H1 (cell line): Measurements from ENCODE around the gene CADPS. TPM values are rescaled to one million over a fixed set of nuclear protein-coding genes. Genes with fewer than 3 reads are reported as not detected.

ENCODE experiments used
- CTCF ChIA-PET: fragments of 300-600 bp; sonication (Branson Sonifier 250); formaldehyde crosslinking; loops from one replicate; lab custom pipeline; 2021; ENCODE audit not compliant: partially characterized antibody; lab: Charles Lee
- POLR2A ChIA-PET: fragments of 300-600 bp; sonication (Branson Sonifier 250); formaldehyde crosslinking; loops from one replicate; lab custom pipeline; 2021; ENCODE audit warnings: inconsistent platforms; ENCODE audit not compliant: partially characterized antibody; lab: Charles Lee
- DNase-seq, 2 experiments: peaks; one replicate each; pipeline versions ENCODE4 v3.0.0 to v3.0.0-alpha.2; 2010 to 2022; ENCODE audit warnings: low spot score in 2 of 2, low read depth in 1 of 2, mixed read lengths in 1 of 2
- FAIRE-seq: peaks from 2 replicates; lab custom pipeline; 2011; peaks lifted over from hg19 to GRCh38; lab: Jason Lieb, UNC
- H2AFZ ChIP-seq: 2 replicates; pipeline ENCODE4 v1.8.1; 2012; ENCODE audit warnings: low read length, inconsistent platforms
- H2AK5ac ChIP-seq: 2 replicates; pipeline ENCODE4 v1.6.1; 2013; ENCODE audit warnings: low read depth, low read length
- H2BK120ac ChIP-seq: replicated peaks from 2 replicates; pipeline ENCODE3; 2013; ENCODE audit warnings: low read depth, low read length, inconsistent platforms
- H2BK12ac ChIP-seq: 2 replicates; pipeline ENCODE4 v1.6.1; 2013; ENCODE audit warnings: low read depth, low read length
- H2BK15ac ChIP-seq: 2 replicates; pipeline ENCODE4 v1.6.1; 2013; ENCODE audit warnings: low read length
- H2BK20ac ChIP-seq: 2 replicates; pipeline ENCODE4 v1.6.1; 2013; ENCODE audit warnings: low read length
- H2BK5ac ChIP-seq: 2 replicates; pipeline ENCODE4 v1.6.1; 2013; ENCODE audit warnings: low read depth, low read length
- H3K14ac ChIP-seq: 2 replicates; pipeline ENCODE4 v1.6.1; 2013; ENCODE audit warnings: inconsistent platforms; ENCODE audit not compliant: insufficient read length
- H3K18ac ChIP-seq: 2 replicates; pipeline ENCODE4 v1.6.1; 2013; ENCODE audit warnings: low read length; ENCODE audit errors: extremely low read depth
- H3K23ac ChIP-seq: 2 replicates; pipeline ENCODE4 v1.6.1; 2013; ENCODE audit warnings: inconsistent platforms; ENCODE audit not compliant: insufficient read length
- H3K23me2 ChIP-seq: 2 replicates; pipeline ENCODE4 v1.6.1; 2013; ENCODE audit warnings: low read depth, low read length
- H3K27ac ChIP-seq: 2 replicates; pipeline ENCODE4 v1.6.1; 2011; ENCODE audit warnings: low read depth, low read length, inconsistent platforms
- H3K27me3 ChIP-seq, 4 experiments: replicated peaks in 1 of 4; 1 replicate in 1 of 4; 2 replicates in 3 of 4; pipeline versions ENCODE4 v1.6.1 to v1.8.1; 2011 to 2013; ENCODE audit warnings: low read length in 3 of 4, mild to moderate bottlenecking in 3 of 4, inconsistent platforms in 2 of 4, mixed read lengths in 2 of 4, moderate library complexity in 1 of 4; ENCODE audit not compliant: control insufficient read depth in 3 of 4, insufficient read depth in 3 of 4; ENCODE audit errors: extremely low read depth in 1 of 4
- H3K36me3 ChIP-seq, 4 experiments: 2 replicates each; pipeline versions ENCODE4 v1.6.1 to v1.8.1; 2011 to 2013; ENCODE audit warnings: mild to moderate bottlenecking in 4 of 4, low read length in 3 of 4, moderate library complexity in 2 of 4, control low read depth in 1 of 4, inconsistent platforms in 1 of 4; ENCODE audit not compliant: insufficient read depth in 4 of 4, control insufficient read depth in 2 of 4
- H3K4ac ChIP-seq: replicated peaks from 2 replicates; pipeline ENCODE3; 2013; ENCODE audit warnings: low read length, low read depth, mixed read lengths, inconsistent platforms; ENCODE audit not compliant: insufficient read length
- H3K4me1 ChIP-seq, 4 experiments: replicated peaks in 1 of 4; 1 replicate in 1 of 4; 2 replicates in 3 of 4; pipeline versions ENCODE4 v1.6.1 to v1.8.1; 2011 to 2013; ENCODE audit warnings: low read length in 3 of 4, inconsistent platforms in 2 of 4, mixed read lengths in 1 of 4; ENCODE audit not compliant: insufficient read depth in 4 of 4, control insufficient read depth in 3 of 4
- H3K4me2 ChIP-seq, 2 experiments: 2 replicates each; pipeline versions ENCODE4 v1.6.1 to v1.8.1; 2011 to 2013; ENCODE audit warnings: low read depth in 2 of 2, low read length in 2 of 2, control low read depth in 1 of 2, inconsistent platforms in 1 of 2, mild to moderate bottlenecking in 1 of 2; ENCODE audit not compliant: insufficient read depth in 1 of 2
- H3K4me3 ChIP-seq, 4 experiments: fragments of 200-600, 300-600 bp in 1 of 4; sonication (generic), shearing (Covaris generic), sonication (Bioruptor Twin) in 1 of 4; 2 replicates each; pipeline versions ENCODE4 v1.5.1 to v1.8.1; 2011 to 2016; ENCODE audit warnings: low read length in 4 of 4, low read depth in 3 of 4, control low read depth in 2 of 4, inconsistent platforms in 2 of 4, mild to moderate bottlenecking in 2 of 4, mixed read lengths in 1 of 4, moderate library complexity in 1 of 4; ENCODE audit not compliant: insufficient read depth in 2 of 4; ENCODE audit errors: extremely low read depth in 1 of 4
- H3K56ac ChIP-seq: replicated peaks from 2 replicates; pipeline ENCODE3; 2013; ENCODE audit warnings: low read depth, mild to moderate bottlenecking, mixed read lengths, low read length, inconsistent platforms; ENCODE audit not compliant: insufficient read length
- H3K79me1 ChIP-seq: 2 replicates; pipeline ENCODE4 v1.6.1; 2013; ENCODE audit warnings: low read depth, low read length, control low read depth
- H3K79me2 ChIP-seq, 2 experiments: 2 replicates each; pipeline versions ENCODE4 v1.6.1 to v1.8.1; 2012 to 2013; ENCODE audit warnings: low read length in 2 of 2, mild to moderate bottlenecking in 2 of 2, inconsistent platforms in 1 of 2; ENCODE audit not compliant: insufficient read depth in 2 of 2, control insufficient read depth in 1 of 2
- H3K9ac ChIP-seq, 4 experiments: replicated peaks in 1 of 4; 1 replicate in 1 of 4; 2 replicates in 3 of 4; pipeline versions ENCODE4 v1.6.1 to v1.8.1; 2011 to 2013; ENCODE audit warnings: low read depth in 3 of 4, low read length in 3 of 4, control low read depth in 2 of 4, mild to moderate bottlenecking in 2 of 4, moderate library complexity in 2 of 4, inconsistent platforms in 1 of 4; ENCODE audit errors: extremely low read depth in 1 of 4
- H3K9me3 ChIP-seq, 2 experiments: 2 replicates each; pipeline versions ENCODE4 v1.6.1 to v1.8.1; 2012 to 2013; ENCODE audit warnings: mild to moderate bottlenecking in 2 of 2, moderate library complexity in 2 of 2, control low read depth in 1 of 2, inconsistent platforms in 1 of 2, low read depth in 1 of 2, low read length in 1 of 2, mixed read lengths in 1 of 2; ENCODE audit not compliant: insufficient read depth in 2 of 2
- H4K20me1 ChIP-seq, 2 experiments: replicated peaks in 1 of 2; 2 replicates each; pipeline versions ENCODE3 to v1.8.1; 2011 to 2013; ENCODE audit warnings: inconsistent platforms in 2 of 2, low read length in 2 of 2, mild to moderate bottlenecking in 1 of 2; ENCODE audit not compliant: insufficient read depth in 2 of 2, control insufficient read depth in 1 of 2
- H4K5ac ChIP-seq: 2 replicates; pipeline ENCODE4 v1.6.1; 2013; ENCODE audit warnings: low read length, low read depth, mixed read lengths, inconsistent platforms; ENCODE audit not compliant: insufficient read length
- H4K8ac ChIP-seq: 2 replicates; pipeline ENCODE4 v1.8.0; 2013; ENCODE audit warnings: mild to moderate bottlenecking, moderate library complexity, low read length, inconsistent platforms; ENCODE audit not compliant: insufficient read depth; ENCODE audit errors: extremely low read depth
- H4K91ac ChIP-seq: replicated peaks from 2 replicates; pipeline ENCODE3; 2013; ENCODE audit warnings: low read length, mixed read lengths, inconsistent platforms; ENCODE audit not compliant: insufficient read length
- ASH2L ChIP-seq: fragments of 200-600, 300-600 bp; sonication (generic); IDR thresholded peaks from one replicate; pipeline ENCODE4 v1.7.1; 2017; ENCODE audit warnings: low read length
- ATF2 ChIP-seq: IDR thresholded peaks from 2 replicates; pipeline ENCODE4 v1.6.1; 2012; ENCODE audit warnings: low read length, inconsistent platforms
- CHD1 ChIP-seq: IDR thresholded peaks from 2 replicates; pipeline ENCODE4 v1.6.1; 2012; ENCODE audit warnings: low read depth, low read length, improper control_type of control experiment
- EGR1 ChIP-seq: IDR thresholded peaks from 2 replicates; pipeline ENCODE4 v1.6.1; 2011; ENCODE audit warnings: low read depth, low read length, borderline replicate concordance
- FOSL1 ChIP-seq: IDR thresholded peaks from 2 replicates; pipeline ENCODE4 v1.6.1; 2011; ENCODE audit warnings: mild to moderate bottlenecking, low read depth, low read length, moderate library complexity; ENCODE audit not compliant: insufficient read depth
- TAF7 ChIP-seq: optimal IDR thresholded peaks from 2 replicates; pipeline ENCODE3; 2011; ENCODE audit warnings: low read depth, mild to moderate bottlenecking, inconsistent platforms, low read length, moderate library complexity, borderline replicate concordance
- WGBS, 2 experiments: shearing (Covaris generic) in 1 of 2; methylation state at CpG; one replicate each; pipeline versions ENCODE4 v1.1.6 to v1.1.7; 2013 to 2015; ENCODE audit warnings: low lambda C conversion rate in 2 of 2, mixed read lengths in 2 of 2, inconsistent platforms in 1 of 2, low coverage in 1 of 2, missing lambda C conversion rate in 1 of 2; ENCODE audit not compliant: insufficient replicate concordance in 2 of 2, insufficient coverage in 1 of 2, insufficient read length in 1 of 2; ENCODE audit errors: extremely low coverage in 1 of 2, missing lambda C conversion rate in 1 of 2; 5-methylcytosine and 5-hydroxymethylcytosine counted together
- polyA plus RNA-seq, 7 experiments: library from polyadenylated mRNA; depleted of rRNA in 3 of 7; stranded (reverse) in 5 of 7; unstranded in 2 of 7; fragments of >200 nt in 5 of 7; fragments of 200-250 nt in 2 of 7; gene quantifications; 1 replicate in 5 of 7; 2 replicates in 1 of 7; 4 replicates in 1 of 7; pipeline versions ENCODE4 v1.2.1 to v1.2.3, GENCODE V29; 2011 to 2013; ENCODE audit warnings: missing spikeins in 2 of 7, mixed read lengths in 2 of 7
- total RNA-seq: library from RNA; stranded (reverse); fragmentation: NEBNext Ultra II Directional; extraction: Animal tissue kit (Norgen Biotek cat#: 25700); gene quantifications from 2 replicates; pipeline ENCODE4 v1.2.1, GENCODE V29; 2021

Gene CADPS
- total and polyA plus RNA-seq, 2 of the 8 experiments (the other 6 are each of a cell fraction or from before 2014, with no cell fraction given), result 7.1 to 10.2 TPM

GRCh38 chr3:62403765-62404164, 471.5 kb downstream of the CADPS start:
- Histone ChIP-seq H2AFZ (no peak overlapping the region), H3K27ac (no peak overlapping the region), H4K8ac (no peak overlapping the region), H2BK5ac (no peak overlapping the region), H3K4me1 (no peaks in the 10 kb centered on the region), H3K4me3 (no peak overlapping the region), H4K91ac (no peak overlapping the region), H3K36me3 (no peaks in the 10 kb centered on the region), H2AK5ac (no peak overlapping the region), H3K18ac (no peak overlapping the region), H2BK12ac (no peak overlapping the region), H3K79me2 (no peaks in the 10 kb centered on the region), H3K4me2 (no peak overlapping the region), H3K23me2 (no peaks in the 10 kb centered on the region; the same call in 1 of the 2 replicates), H4K20me1 (no peaks in the 10 kb centered on the region), H2BK20ac (no peak overlapping the region), H3K4ac (no peak overlapping the region), H3K79me1 (no peaks in the 10 kb centered on the region), H2BK120ac (no peak overlapping the region), H3K9ac (no peak overlapping the region), H3K14ac (no peak overlapping the region), H2BK15ac (no peak overlapping the region), H3K56ac (no peak overlapping the region), H3K9me3 (no peaks in the 10 kb centered on the region), H3K27me3 (peaks cover 0 to 1% (median 0%) of the 10 kb centered on the region in 4 experiments; a peak in 1 of 7 replicates), H4K5ac (no peak overlapping the region), H3K23ac (no peak overlapping the region)
- no peak for DNase-seq
- ChIA-PET CTCF (no interaction called here), POLR2A (no interaction called here)
- TF ChIP-seq TAF7 (no peak), ASH2L (no peak), ATF2 (no peak), CHD1 (no peak), FOSL1 (no peak), EGR1 (no peak)
- 89% methylated on average over 3 of the region's 3 CpGs; no CpG with 5 or more reads in 1 of the 2 experiments for WGBS, 2 experiments
- no peak for FAIRE-seq
